T-helper 22 cell (primary cell): ENCODE results near the gene CYP4B1.
"Not testable (repeated sequence)": the region's sequence is repeated elsewhere in the genome, so short reads cannot be mapped to it uniquely, and the experiment has no call there.

Experiments used
- DNase-seq: peaks from one replicate; pipeline ENCODE4 v3.0.0-alpha.2; 2020; ENCODE audit warnings: low read depth

The CYP4B1 gene

GRCh38 chr1:46816930-46817329 lies 18.1 kb downstream of the CYP4B1 start:
- DNase-seq: no peak

DNA sequence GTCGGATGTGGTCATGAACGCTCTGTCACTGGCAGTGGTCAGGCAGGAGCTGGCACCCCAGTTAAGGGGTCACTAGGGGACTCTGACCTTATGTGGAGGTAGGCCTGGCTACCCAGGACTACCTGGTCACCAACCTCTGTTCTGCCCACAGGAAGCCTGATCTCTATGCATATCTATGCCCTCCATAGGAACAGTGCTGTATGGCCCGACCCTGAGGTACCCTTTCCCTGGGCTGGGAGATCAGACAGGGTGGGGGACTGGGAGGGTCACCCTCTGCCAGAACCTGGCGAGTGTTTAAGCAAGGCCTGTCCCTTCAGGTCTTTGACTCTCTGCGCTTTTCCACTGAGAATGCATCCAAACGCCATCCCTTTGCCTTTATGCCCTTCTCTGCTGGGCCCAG lies 19.0 kb downstream of the CYP4B1 start:
- no peak for DNase-seq

- no peak for DNase-seq
Observed at GRCh38 chr1:46818591-46818990, 19.7 kb downstream of the CYP4B1 start.

- no peak for DNase-seq
Observed at GRCh38 chr1:46819335-46819734, 20.5 kb downstream of the CYP4B1 start.

- DNase-seq: no peak
Observed at GRCh38 chr1:46820076-46820475, 21.2 kb downstream of the CYP4B1 start.

DNA sequence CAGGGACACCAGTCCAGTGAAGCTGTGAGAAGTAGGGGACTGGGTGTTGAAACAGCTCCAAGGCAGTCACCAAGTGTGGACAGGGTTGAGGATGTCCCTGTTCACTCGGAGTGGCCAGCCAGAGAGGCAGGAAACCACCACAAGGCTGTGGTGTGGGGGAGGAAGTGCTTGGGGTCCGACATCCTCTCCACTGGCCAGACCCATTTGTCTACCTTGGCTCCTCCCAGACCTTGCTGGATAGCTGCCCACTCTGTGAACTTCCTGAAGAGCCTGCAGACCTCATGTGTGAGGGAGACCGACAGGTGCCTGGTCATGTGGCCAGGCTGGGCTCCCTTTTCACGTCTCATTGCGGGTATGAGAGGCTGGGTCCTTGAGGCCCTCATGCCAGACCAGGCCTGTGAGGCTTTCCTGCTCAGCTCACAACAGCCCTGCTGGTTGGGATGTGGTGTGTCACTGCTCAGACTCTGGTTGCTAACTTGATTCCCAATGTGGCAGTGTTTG lies 21.8 kb downstream of the CYP4B1 start:
- no peak for DNase-seq

DNA sequence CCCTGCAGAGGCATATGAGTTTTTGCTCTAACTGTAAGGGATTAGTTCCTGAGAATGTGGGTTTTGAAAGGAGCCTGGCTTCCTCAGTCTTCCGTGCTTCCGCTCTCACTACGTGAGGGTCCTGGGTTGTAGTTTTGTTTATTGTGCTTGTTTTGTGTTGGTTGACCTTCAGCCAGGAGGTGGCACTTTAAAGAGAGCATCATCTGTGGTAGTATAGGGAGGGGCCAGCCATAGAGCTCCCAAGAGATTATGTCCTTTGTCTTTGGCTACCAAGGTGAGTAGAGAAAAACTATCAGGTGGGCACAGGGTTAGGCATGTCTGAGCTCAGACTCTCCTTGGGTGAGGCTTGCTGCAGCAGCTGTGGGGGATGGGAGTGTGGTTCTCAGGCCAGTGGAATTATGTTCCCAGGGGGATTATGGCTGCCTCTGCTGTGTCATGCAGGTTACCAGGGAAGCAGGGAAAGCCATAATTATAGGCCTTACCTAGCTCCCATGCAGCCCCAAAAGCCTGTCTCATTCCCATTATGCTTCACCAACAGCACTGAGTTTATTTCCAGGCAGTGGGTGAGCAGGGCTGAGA lies 23.5 kb downstream of the CYP4B1 start:
- no peak for DNase-seq

GRCh38 chr1:46823151-46823550 lies 24.3 kb downstream of the CYP4B1 start:
- DNase-seq: no peak

DNA sequence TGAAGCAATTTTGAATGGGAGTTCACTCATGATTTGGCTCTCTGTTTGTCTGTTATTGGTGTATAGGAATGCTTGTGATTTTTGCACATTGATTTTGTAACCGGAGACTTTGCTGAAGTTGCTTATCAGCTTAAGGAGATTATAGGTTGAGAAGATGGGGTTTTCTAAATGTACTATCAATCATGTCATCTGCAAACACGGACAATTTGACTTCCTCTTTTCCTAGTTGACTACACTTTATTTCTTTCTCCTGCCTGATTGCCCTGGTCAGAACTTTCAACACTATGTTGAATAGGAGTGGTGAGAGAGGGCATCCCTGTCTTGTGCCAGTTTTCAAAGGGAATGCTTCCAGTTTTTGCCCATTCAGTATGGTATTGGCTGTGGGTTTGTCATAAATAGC lies 28.0 kb downstream of the CYP4B1 start:
- not testable (repeated sequence) for DNase-seq

DNA sequence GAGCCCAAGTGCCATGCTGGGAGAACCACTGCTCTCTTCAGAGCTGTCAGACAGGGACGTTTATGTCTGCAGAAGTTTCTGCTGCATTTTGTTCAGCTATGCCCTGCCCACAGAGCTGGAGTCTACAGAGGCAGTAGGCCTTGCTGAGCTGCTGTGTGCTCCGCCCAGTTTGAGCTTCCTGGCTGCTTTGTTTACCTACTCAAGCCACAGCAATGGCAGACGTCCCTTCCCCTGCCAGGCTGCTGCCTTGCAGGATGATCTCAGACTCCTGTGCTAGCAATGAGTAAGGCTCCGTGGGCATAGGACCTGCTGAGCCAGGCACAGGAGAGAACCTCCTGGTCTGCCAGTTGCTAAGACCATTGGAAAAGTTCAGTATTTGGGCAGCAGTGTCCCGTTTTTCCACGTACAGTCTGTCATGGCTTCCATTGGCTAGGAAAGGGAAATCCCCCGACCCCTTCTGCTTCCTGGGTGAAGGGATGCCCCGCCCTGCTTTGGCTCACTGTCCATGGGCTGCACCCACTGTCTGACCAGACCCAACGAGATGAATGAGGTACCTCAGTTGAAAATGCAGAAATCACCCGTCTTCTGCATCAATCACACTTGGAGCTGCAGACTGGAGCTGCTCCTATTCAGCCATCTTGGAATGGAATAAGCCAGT lies 31.9 kb downstream of the CYP4B1 start:
- no peak for DNase-seq

GRCh38 chr1:46835469-46835868 lies 36.6 kb downstream of the CYP4B1 start:
- not testable (repeated sequence) for DNase-seq

- not testable (repeated sequence) for DNase-seq
Observed at GRCh38 chr1:46846386-46846785, 47.5 kb downstream of the CYP4B1 start.

DNA sequence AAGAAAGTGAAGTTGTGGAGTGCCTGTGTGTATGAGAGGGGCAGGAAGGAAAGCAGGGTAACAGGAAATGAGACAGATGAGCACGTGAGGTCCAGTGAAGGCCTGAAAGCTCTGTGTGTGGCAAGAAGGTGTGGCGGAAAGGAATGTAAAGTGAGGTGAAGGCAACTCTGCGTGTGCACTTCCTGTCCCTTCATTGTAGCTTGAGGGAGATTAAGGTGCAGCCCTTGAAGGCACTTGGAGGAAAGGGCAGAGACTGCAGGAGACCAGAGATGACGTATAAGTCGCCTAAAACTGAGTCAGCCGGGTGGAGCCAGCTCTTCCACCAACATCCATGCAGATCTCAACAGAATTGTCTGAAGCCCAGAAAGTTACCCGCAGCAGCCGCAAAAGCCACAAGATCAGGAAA lies 58.8 kb downstream of the CYP4B1 start:
- not testable (repeated sequence) for DNase-seq

DNA sequence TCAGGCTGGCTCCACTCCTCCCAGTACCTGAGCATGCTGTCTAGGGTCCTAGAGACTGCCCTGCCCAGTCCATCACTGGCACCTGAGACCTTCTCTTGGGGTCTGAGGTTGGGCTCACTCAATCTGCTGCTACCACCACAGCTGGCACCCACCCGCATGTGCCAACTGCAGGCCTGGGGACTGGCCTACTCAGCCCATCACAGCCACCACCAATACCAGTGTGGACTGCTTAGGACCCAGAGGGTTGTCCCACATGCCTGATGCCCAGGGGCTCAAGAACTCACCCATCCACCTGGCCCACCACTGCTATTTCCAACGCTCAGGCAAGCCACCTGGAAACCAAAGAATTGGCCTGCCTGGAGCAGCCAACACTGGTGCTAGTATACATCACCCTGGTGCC lies 63.5 kb downstream of the CYP4B1 start:
- no peak for DNase-seq
